GM19438 (cell line): ENCODE measurements around the gene CHD9.
"Not testable (repeated sequence)": the region's sequence is repeated elsewhere in the genome, so short reads cannot be mapped to it uniquely, and the experiment has no call there.

ENCODE experiments used
- ATAC-seq: cut with Tn5 transposase; IDR thresholded peaks from one replicate; pipeline ENCODE4 v1.9.1; 2021; ENCODE audit warnings: low read depth; ENCODE audit not compliant: unreplicated experiment

The CHD9 gene

GRCh38 chr16:53048139-53048915 is 6.5 kb upstream of the CHD9 start:
- ATAC-seq, result no peak

- not testable (repeated sequence) for ATAC-seq
Observed at GRCh38 chr16:53051255-53051654, 3.5 kb upstream of the CHD9 start.

- no peak for ATAC-seq
Observed at GRCh38 chr16:53052519-53053501, 2.0 kb upstream of the CHD9 start, which contains the start of gene CHD9NB. CHD9NB (minus strand) TSS chr16:53052897; CDS start chr16:53044158, 8,739 bp downstream.

GRCh38 chr16:53053967-53054669 is 673 bp upstream of the CHD9 start:
- peak; percentile 22 for ATAC-seq

GRCh38 chr16:53055541-53056391 is 975 bp downstream of the CHD9 start:
- no peak for ATAC-seq

- ATAC-seq, result no peak
Observed at GRCh38 chr16:53056392-53056881, 1.6 kb downstream of the CHD9 start.

GRCh38 chr16:53057658-53058057 is 2.9 kb downstream of the CHD9 start:
- no peak for ATAC-seq

GRCh38 chr16:53058441-53058840 is 3.6 kb downstream of the CHD9 start:
- ATAC-seq, result no peak

GRCh38 chr16:53058882-53059281 is 4.1 kb downstream of the CHD9 start:
- ATAC-seq, result no peak

- ATAC-seq, result no peak
Observed at GRCh38 chr16:53059672-53060071, 4.9 kb downstream of the CHD9 start.

GRCh38 chr16:53061256-53061655 is 6.5 kb downstream of the CHD9 start:
- peak; percentile 31 for ATAC-seq

- peak; percentile 85 for ATAC-seq
Observed at GRCh38 chr16:53061701-53062159, 6.9 kb downstream of the CHD9 start.

- no peak for ATAC-seq
Observed at GRCh38 chr16:53064081-53064578, 9.3 kb downstream of the CHD9 start.

- ATAC-seq, result no peak
Observed at GRCh38 chr16:53065461-53066061, 10.8 kb downstream of the CHD9 start.

- no peak for ATAC-seq
Observed at GRCh38 chr16:53067675-53068074, 12.9 kb downstream of the CHD9 start.

- ATAC-seq, result peak; percentile 55
Observed at GRCh38 chr16:53068423-53068833, 13.6 kb downstream of the CHD9 start.

- no peak for ATAC-seq
Observed at GRCh38 chr16:53069772-53070171, 15.0 kb downstream of the CHD9 start.

- no peak for ATAC-seq
Observed at GRCh38 chr16:53071748-53072301, 17.0 kb downstream of the CHD9 start.

GRCh38 chr16:53073022-53073421 is 18.2 kb downstream of the CHD9 start:
- ATAC-seq, result no peak
